ENCODE results near the gene USP48.

DNA sequence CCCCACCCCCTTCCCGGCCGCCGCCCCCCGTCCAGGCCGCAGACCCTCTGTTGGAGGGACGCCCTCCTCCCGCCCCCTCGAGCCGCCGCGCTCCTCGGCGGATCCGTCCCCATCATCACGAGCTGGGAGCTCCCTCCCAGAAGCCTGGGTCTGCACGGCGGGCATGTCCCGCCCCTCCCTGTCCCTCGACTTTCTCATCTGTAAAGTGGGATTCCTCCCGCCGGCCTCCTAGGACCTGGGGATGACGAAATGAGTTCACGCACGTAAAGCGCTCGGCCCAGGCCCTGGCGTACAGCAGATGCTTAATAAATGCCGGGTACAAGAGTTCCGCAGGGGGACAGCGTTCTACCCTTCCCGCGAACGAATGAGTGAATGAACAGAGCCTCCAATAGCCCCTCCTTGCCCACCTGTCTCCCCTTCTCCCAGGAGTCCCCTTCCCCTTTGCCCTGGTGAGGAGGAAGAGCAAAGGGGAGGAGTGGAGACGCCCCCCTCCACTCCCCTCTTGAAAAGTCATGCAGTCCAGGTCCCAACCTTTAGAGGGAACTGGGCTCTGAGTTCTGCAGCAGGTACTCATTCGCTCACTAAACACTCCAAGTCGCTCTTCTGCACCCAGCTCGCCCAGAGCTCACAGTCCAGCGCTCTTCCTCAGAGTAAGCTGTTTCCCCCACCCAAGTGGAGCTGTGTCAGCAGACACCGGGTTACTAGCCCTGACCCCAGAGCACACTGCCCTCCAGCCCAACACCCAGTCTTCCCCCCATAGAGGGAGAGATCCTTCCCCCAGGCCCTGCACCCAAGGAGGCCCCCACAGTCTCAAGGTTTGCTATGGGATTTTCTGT lies 130.6 kb downstream of the USP48 start:
- TF ChIP-seq GATA2 (IDR thresholded peaks at IDR 0.05; ENCODE audit: low read depth, low read length) = no peak
- TF ChIP-seq GATA3 (IDR thresholded peaks at IDR 0.05; ENCODE audit: low read depth, low read length) = no peak

Data from SH-SY5Y (cell line).